Body of pancreas (tissue), 4 donors: ENCODE measurements around the gene KIF26A. TPM values are rescaled to one million over a fixed set of nuclear protein-coding genes. Genes with fewer than 3 reads are reported as not detected.

ENCODE experiments used
- ATAC-seq: fragments of 150-250 bp; one replicate; pipeline ENCODE4 v1.9.1; 2016
- DNase-seq, 4 donors: peaks; one replicate each; pipeline ENCODE4 v3.0.0-alpha.2; 2019
- H3K27ac ChIP-seq, 4 donors: fragments of 200-600 bp; sonication (generic); 1 replicate in 3 of 4; 2 replicates in 1 of 4; pipeline versions ENCODE4 v1.5.1 to v1.6.1; 2016 to 2019; ENCODE audit warnings: mild to moderate bottlenecking in 1 of 4, mixed read lengths in 1 of 4, moderate library complexity in 1 of 4
- H3K27me3 ChIP-seq, 2 donors: fragments of 200-600 bp; sonication (generic); one replicate each; pipeline ENCODE4 v1.6.0; 2016; ENCODE audit warnings: mild to moderate bottlenecking in 1 of 2
- H3K36me3 ChIP-seq, 2 donors: fragments of 200-600 bp; sonication (generic); replicated peaks in 1 of 2; 2 replicates each; pipeline ENCODE4 v1.5.1; 2016; ENCODE audit warnings: low read depth in 2 of 2; ENCODE audit not compliant: insufficient read depth in 1 of 2
- H3K4me1 ChIP-seq: fragments of 200-600 bp; sonication (generic); one replicate; pipeline ENCODE4 v1.6.0; 2016
- H3K4me3 ChIP-seq, 2 donors: fragments of 200-600 bp; sonication (generic); 1 replicate in 1 of 2; 2 replicates in 1 of 2; pipeline ENCODE4 v1.5.1; 2016 to 2019
- H3K9me3 ChIP-seq, 3 donors: fragments of 200-600 bp; sonication (generic); 1 replicate in 2 of 3; 2 replicates in 1 of 3; pipeline ENCODE4 v1.5.1; 2016
- CTCF ChIP-seq, 7 experiments: fragments of 450-650 bp in 4 of 7; fragments of 200-600 bp in 3 of 7; sonication (generic) in 3 of 7; IDR thresholded peaks; one replicate each; pipeline ENCODE4 v1.5.1; 2016 to 2019; ENCODE audit warnings: antibody characterized with exemption in 7 of 7
- POLR2A ChIP-seq, 3 donors: fragments of 450-650 bp; IDR thresholded peaks; one replicate each; pipeline ENCODE4 v1.6.1; 2016; ENCODE audit warnings: antibody characterized with exemption in 3 of 3, mild to moderate bottlenecking in 2 of 3
- WGBS, 2 donors: methylation state at CpG; one replicate each; pipeline ENCODE4 v1.1.5; 2017; 5-methylcytosine and 5-hydroxymethylcytosine counted together
- intact Hi-C: fragments of 100-400 bp; cut with DNase I; formaldehyde crosslinking; loops from one replicate; pipeline ENCODE4 v1.15.1; 2023
- total RNA-seq, 2 donors: library from RNA; depleted of rRNA; stranded (reverse); fragments of >200 nt; gene quantifications; one replicate each; pipeline ENCODE4 v1.1.0, GENCODE V29; 2016

KIF26A gene
- total RNA-seq, 2 donors from 2014 or later, result 14.8 to 17.1 TPM

- Histone ChIP-seq H3K4me1 (peaks cover 23% of the 10 kb centered on the region), H3K27me3 (peaks cover 0 to 3% of the 10 kb centered on the region in 2 donors), H3K9me3 (peaks cover 0 to 4% (median 0%) of the 10 kb centered on the region in 3 donors), H3K4me3 (no peak overlapping the region), H3K36me3 (no peaks in the 10 kb centered on the region), H3K27ac (no peak overlapping the region)
- intact Hi-C loops, result no loop called here
- WGBS, 2 donors, result 61 to 71% methylated on average over 4 to 18 of the region's 18 CpGs
- ATAC-seq, result no peak
- TF ChIP-seq POLR2A (IDR thresholded peaks at IDR 0.05), result no peak
- TF ChIP-seq CTCF (IDR thresholded peaks at IDR 0.05), result no peak
- peak in 1 of 4 donors; percentile 11 for DNase-seq
Measured at GRCh38 chr14:104119488-104120251, 18.7 kb upstream of the KIF26A start.

- no peak overlapping the region for H3K27ac ChIP-seq
- intact Hi-C loops, result no loop called here
- peaks cover 0 to 4% (median 0%) of the 10 kb centered on the region in 3 donors for H3K9me3 ChIP-seq
- DNase-seq (no peak), ATAC-seq (no peak)
- H3K4me3 ChIP-seq, result no peak overlapping the region
- WGBS, 2 donors, result 71 to 87% methylated on average over 2 to 5 of the region's 5 CpGs
- no peaks in the 10 kb centered on the region for H3K36me3 ChIP-seq
- H3K27me3 ChIP-seq, result peaks cover 0 to 3% of the 10 kb centered on the region in 2 donors
- TF ChIP-seq POLR2A (IDR thresholded peaks at IDR 0.05), result no peak
- no peak for TF ChIP-seq CTCF (IDR thresholded peaks at IDR 0.05)
- peaks cover 23% of the 10 kb centered on the region for H3K4me1 ChIP-seq
Measured at GRCh38 chr14:104120281-104120741, 18.1 kb upstream of the KIF26A start.

- intact Hi-C loops, result no loop called here
Measured at GRCh38 chr14:104121142-104121541, 17.2 kb upstream of the KIF26A start.

GRCh38 chr14:104123879-104124278 lies 14.5 kb upstream of the KIF26A start:
- Histone ChIP-seq H3K27me3 (no peaks in the 10 kb centered on the region), H3K4me3 (no peak overlapping the region), H3K4me1 (no peaks in the 10 kb centered on the region), H3K36me3 (no peaks in the 10 kb centered on the region), H3K9me3 (peaks cover 0 to 4% (median 0%) of the 10 kb centered on the region in 3 donors), H3K27ac (no peak overlapping the region)
- no peak for TF ChIP-seq CTCF (IDR thresholded peaks at IDR 0.05)
- TF ChIP-seq POLR2A (IDR thresholded peaks at IDR 0.05), result no peak
- intact Hi-C loops, result no loop called here
- WGBS, 2 donors, result 89 to 100% methylated on average over 1 of the region's 1 CpG
- ATAC-seq (no peak), DNase-seq (no peak)

More at GRCh38 chr14:104121142-104121541, 17.2 kb upstream of the KIF26A start:
- ATAC-seq (no peak), DNase-seq (no peak)
- TF ChIP-seq CTCF (IDR thresholded peaks at IDR 0.05), result no peak
- TF ChIP-seq POLR2A (IDR thresholded peaks at IDR 0.05), result no peak
- Histone ChIP-seq H3K27ac (no peak overlapping the region), H3K9me3 (peaks cover 0 to 4% (median 0%) of the 10 kb centered on the region in 3 donors), H3K4me3 (no peak overlapping the region), H3K27me3 (peaks cover 0 to 3% of the 10 kb centered on the region in 2 donors), H3K4me1 (peaks cover 20% of the 10 kb centered on the region), H3K36me3 (no peaks in the 10 kb centered on the region)
- 67 to 78% methylated on average over 3 to 5 of the region's 5 CpGs for WGBS, 2 donors
